HuH-7.5 (cell line): Measurements from ENCODE around the gene GPR162.

Experiments used
- DNase-seq: peaks from one replicate; pipeline ENCODE4 v3.0.0; 2011; ENCODE audit warnings: low spot score

Gene GPR162, protein sequence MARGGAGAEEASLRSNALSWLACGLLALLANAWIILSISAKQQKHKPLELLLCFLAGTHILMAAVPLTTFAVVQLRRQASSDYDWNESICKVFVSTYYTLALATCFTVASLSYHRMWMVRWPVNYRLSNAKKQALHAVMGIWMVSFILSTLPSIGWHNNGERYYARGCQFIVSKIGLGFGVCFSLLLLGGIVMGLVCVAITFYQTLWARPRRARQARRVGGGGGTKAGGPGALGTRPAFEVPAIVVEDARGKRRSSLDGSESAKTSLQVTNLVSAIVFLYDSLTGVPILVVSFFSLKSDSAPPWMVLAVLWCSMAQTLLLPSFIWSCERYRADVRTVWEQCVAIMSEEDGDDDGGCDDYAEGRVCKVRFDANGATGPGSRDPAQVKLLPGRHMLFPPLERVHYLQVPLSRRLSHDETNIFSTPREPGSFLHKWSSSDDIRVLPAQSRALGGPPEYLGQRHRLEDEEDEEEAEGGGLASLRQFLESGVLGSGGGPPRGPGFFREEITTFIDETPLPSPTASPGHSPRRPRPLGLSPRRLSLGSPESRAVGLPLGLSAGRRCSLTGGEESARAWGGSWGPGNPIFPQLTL

DNA sequence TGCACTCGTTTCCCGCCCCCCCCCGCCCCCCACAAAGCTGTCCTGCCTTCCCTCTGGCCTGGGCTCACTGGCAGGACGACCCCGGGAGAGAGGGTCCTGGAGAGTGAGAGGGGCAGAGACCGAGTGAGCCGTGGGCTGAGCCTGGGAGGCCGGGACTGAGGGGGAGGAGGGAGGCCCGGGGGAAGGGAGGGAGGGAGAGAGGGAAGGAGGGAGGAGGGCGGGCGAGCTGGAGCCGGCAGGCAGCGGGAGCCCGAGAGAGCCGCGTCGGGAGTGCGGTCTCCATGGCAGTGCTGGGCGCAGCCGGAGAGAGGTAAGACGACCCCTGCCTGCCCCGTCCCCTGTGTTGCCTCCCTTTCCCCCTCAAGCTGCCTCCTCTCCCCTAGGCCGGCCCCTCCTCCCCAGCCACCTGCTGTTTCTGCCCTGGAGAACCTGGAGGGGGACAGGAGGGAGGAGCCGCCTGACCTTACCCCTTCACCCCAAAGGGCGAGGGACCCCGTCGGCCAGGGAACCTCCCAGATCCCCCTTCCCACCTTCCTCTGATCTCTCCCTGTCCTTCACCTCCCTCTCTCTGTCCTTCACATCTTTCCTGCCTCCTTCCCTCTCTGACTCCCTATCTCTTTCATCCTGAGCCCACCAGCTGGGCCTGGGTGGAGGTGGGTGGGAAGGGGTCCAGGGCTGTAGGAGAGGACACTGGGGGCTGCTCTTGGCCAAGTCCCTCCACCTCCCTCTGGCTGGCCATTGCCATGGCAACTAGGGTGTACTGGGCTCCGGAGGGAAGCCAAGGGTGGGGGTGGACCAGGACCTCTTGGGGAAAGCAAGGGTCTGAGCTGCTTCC, at the start of gene GPR162:
Gene GPR162 (plus strand): TSS at position 231 of the 835 bp plus-strand sequence. CDS start 2,078 bp downstream, outside the sequence.
- peak; percentile 78 for DNase-seq

DNA sequence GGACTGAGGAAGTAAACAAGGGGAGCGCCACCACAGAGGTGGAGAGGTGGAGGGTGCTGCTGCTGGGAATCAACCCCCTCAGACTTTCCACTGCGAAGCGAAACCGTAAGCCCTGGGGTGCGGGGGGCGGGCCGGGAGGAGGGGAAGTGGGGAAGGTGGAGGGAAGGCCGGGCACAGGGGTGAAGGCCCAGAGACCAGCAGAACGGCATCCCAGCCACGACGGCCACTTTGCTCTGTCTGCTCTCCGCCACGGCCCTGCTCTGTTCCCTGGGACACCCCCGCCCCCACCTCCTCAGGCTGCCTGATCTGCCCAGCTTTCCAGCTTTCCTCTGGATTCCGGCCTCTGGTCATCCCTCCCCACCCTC, 49.3 kb upstream of the GPR162 start, which contains the start of gene LAG3:
Gene LAG3 (plus strand): TSS at position 190 of the 365 bp plus-strand sequence. CDS start 333 bp downstream, outside the sequence.
- DNase-seq: peak; percentile 66

DNA sequence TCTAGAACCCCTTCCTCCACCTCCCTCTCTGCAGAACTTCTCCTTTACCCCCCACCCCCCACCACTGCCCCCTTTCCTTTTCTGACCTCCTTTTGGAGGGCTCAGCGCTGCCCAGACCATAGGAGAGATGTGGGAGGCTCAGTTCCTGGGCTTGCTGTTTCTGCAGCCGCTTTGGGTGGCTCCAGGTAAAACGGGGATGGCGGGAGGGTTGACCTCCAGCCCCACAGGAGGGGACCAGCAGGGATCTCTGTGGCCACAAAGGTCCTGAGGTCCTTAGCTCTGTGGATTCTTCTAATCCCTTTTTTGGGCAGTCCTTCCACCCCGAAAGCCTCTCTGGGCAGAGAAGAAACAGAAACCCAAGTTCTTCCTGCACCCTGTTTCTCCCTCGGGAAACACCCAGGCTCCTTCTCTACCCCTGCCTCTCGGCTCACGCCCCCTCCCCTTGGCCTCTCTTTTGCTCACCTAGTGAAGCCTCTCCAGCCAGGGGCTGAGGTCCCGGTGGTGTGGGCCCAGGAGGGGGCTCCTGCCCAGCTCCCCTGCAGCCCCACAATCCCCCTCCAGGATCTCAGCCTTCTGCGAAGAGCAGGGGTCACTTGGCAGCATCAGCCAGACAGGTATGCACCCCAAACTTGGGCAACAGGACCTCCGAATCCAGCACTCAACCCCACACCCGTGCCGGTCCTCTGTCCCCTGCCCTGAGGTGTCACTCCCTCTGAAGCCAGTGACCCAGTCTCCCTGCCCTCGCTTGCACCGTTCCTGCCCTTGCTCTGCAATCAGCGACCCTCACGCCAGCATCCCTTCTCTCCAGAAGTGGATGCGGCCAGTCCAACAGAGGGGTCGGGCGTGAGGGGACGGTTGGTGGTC, 48.7 kb upstream of the GPR162 start:
- peak; percentile 43 for DNase-seq

DNA sequence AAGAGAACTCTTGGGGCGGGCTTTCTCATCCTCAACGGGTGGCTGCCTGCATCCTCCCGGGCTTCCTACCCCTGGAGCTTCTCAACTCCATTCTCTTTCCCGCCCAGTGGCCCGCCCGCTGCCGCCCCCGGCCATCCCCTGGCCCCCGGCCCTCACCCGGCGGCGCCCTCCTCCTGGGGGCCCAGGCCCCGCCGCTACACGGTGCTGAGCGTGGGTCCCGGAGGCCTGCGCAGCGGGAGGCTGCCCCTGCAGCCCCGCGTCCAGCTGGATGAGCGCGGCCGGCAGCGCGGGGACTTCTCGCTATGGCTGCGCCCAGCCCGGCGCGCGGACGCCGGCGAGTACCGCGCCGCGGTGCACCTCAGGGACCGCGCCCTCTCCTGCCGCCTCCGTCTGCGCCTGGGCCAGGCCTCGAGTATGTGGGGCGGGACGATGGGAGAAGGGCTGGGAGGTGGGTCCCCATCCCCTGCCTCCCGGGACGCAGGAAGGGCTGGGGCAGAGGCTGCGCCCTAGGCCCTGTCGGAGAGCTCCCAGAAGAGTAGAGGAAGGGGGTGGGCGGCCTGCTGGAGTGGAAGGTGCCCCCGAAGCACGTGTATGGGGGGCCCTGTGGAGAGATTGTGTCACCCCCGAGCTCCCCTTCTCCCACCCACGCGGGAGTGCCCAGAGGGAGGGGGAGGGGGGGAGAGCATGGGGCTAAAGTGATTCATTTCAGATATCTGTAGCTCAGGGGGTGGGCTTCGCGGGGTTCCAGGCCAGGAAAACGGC, 47.9 kb upstream of the GPR162 start:
- DNase-seq: peak; percentile 20

DNA sequence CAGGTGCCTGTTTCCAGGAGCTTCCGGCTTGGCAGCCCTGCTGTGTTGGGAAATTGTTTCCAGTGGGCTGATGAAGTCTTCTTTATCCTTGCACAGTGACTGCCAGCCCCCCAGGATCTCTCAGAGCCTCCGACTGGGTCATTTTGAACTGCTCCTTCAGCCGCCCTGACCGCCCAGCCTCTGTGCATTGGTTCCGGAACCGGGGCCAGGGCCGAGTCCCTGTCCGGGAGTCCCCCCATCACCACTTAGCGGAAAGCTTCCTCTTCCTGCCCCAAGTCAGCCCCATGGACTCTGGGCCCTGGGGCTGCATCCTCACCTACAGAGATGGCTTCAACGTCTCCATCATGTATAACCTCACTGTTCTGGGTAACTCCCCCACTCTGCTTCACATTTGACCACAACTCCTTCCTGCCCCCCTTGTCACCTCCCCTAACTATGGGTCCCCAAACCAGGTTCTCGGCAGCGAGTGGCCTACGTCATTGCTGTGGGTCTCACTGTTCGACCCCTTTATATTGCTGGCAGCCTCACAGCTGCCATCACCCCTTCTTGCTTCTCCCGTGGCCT, 47.0 kb upstream of the GPR162 start:
- DNase-seq: peak; percentile 12

DNA sequence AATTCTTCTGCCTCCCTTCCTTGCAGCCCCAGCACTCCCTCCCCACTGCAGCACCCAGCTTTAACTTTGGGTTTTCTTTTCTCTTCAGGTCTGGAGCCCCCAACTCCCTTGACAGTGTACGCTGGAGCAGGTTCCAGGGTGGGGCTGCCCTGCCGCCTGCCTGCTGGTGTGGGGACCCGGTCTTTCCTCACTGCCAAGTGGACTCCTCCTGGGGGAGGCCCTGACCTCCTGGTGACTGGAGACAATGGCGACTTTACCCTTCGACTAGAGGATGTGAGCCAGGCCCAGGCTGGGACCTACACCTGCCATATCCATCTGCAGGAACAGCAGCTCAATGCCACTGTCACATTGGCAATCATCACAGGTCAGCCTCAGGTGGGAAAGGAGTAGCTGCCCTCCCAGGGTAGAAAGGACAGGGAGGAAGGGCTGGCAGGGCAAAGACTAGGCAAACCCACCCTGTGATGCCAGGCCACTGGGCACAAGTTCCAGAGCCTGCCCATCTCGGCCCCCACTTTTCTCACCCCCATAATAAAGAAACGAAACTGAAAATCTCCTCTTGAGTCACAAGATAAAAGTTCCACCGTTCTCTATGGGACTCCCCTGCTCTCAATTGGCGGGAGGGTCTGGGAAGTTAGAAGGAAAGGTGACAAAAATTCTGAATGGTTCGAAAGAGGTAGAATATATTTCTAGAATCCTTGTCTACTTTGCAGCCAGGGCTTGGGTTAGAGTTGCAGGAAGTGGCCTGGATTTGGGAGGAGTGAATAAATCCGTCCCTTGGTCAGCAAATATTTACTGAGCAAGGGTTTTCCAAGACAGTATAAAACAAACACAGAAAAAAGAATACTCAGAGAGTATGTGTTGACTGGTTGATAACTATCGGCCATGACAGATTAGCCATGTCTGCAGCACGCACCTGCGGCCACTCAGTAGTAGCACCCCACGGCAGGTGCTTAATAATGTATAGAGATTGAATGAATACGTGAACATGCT, 46.1 kb upstream of the GPR162 start:
- peak; percentile 24 for DNase-seq

DNA sequence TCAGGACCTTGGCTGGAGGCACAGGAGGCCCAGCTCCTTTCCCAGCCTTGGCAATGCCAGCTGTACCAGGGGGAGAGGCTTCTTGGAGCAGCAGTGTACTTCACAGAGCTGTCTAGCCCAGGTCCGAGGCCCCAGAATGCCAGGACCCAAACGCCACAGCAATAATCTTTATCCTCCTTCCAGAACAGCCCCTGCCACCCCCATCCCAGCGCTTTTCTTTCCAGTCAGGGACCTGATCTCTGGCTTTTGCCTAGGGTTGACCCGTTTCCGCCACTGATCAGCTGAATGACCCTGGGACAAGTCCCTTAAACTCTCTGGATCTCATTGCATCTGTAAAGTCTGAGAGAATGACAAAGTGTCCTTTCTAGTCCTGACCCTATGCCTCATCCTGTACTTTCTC, 44.2 kb upstream of the GPR162 start:
- DNase-seq: peak; percentile 1

DNA sequence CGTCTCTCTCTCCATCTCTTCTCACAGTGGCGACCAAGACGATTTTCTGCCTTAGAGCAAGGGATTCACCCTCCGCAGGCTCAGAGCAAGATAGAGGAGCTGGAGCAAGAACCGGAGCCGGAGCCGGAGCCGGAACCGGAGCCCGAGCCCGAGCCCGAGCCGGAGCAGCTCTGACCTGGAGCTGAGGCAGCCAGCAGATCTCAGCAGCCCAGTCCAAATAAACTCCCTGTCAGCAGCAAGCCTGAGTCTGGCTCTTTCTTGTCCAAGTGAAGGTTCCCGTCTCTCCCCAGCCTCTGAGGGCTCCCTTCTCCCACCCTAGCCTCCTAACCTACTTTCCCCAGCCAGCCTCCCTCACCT, 43.4 kb upstream of the GPR162 start:
- DNase-seq: peak; percentile 20

DNA sequence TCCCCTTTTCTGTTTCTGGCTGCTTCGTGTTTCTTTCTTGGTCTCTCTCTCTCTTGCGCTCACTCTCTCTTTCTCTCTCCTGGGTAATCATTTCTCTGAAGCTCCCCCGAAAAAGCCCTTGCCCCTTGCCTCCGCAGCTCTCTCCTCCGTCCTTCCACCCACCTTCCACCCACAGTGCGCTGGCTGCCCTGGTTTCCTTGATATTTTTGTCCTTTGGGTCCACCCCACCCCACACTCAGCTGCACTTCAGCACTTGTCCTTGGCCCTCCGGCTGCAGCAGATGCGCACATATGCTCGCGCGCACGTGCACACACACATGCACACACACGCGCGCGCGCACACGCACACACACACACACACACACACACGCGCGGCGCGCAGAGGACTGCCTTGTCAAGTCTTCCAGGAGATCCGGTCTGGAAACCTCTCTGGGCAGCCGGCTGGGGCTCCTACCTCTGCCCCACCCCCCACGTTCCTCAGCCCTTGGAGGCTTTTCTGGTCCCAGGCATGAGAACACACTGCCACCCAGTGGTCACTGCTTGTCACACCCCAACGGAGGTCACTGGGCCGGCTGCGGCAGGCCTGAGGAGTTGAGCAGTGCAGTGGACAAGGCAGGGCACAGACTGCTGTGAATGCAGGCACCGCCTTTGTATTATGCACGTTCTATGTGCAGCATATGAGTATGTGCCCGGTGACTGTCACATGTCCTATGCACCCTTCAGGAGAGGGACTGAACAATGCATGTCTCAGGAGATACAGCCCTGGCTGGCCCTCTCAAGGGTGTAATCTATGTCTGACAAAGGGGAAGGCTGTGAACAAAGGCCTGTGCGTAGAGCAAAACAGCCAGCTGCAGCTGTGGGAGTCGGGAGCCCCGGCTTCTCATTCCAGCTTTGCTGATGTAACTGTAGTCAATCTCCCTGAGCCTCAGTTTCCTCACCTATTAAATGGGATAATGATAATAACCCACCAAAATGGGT, 42.8 kb upstream of the GPR162 start:
- DNase-seq: peak; percentile 94

DNA sequence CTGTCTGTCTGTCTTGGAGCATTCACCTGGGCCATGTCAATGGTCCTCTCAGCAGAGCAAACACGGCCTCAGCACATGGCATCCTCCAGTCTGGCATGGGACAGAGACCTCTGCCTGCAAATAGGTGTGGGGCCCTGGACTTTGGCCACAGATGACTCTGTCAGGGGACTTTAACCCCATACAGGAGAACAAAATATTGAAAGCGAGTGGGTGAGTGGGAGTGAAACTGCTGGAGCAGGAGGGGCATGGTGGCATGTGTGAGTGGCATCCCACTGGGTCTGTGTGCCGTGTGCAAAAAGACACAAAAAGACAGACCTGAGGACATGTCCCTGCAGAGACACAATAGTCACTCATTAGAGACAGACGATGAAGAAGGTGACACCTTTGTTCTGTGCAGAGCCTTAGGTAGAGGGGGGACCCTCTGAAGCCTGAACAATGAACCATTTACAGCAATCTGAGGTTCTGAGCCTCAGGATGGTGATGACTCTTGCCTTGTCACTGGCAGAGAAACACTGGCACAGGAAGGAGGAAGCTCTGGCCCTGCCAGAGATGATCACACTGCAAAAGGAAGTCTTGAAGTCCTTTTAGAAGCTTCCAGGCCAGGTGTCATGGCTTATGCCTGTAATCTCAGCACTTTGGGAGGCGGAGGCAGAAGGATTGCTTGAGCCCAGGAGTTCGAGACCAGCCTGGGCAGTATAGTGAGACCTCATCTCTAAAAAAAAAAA, 41.8 kb upstream of the GPR162 start:
- DNase-seq: peak; percentile 23

DNA sequence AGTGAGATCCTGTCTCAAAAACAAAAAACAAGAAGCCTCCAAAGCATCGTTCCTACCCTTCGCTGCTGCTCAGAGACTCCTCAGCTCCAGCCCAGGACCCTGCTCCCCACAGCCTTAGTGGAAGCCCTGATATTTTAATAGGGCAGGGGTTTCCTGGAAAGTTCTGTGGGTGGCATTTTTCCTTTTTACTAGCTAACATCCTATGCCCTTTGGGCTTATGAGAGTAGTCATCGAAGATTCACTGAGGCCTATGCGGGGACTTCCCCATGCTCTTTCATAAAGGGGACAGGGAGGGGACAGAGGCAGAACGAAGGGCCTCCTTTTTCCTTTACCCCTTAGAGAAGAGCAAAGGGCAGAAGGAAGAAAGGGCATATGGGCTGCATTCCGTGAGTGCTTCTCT, 41.0 kb upstream of the GPR162 start:
- DNase-seq: no peak

DNA sequence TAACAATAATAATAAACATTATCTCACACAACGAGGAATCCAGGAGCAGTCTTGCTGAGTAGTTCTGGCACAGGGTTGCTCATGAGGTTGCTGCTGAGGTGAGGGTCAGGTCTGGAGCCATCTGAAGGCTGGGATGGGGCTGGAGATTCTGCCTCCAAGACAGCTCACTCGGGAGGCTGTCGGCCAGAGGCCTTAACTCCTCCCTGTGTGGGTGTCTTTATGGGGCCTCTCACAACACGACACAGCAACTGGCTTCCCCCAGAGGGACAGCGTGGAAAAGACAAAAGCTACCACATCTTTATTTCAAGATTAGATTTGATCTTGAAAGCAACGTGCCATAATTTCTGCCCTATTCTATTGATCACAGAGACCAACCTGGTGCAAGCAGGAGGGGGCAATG, 39.5 kb upstream of the GPR162 start:
- DNase-seq: no peak

DNA sequence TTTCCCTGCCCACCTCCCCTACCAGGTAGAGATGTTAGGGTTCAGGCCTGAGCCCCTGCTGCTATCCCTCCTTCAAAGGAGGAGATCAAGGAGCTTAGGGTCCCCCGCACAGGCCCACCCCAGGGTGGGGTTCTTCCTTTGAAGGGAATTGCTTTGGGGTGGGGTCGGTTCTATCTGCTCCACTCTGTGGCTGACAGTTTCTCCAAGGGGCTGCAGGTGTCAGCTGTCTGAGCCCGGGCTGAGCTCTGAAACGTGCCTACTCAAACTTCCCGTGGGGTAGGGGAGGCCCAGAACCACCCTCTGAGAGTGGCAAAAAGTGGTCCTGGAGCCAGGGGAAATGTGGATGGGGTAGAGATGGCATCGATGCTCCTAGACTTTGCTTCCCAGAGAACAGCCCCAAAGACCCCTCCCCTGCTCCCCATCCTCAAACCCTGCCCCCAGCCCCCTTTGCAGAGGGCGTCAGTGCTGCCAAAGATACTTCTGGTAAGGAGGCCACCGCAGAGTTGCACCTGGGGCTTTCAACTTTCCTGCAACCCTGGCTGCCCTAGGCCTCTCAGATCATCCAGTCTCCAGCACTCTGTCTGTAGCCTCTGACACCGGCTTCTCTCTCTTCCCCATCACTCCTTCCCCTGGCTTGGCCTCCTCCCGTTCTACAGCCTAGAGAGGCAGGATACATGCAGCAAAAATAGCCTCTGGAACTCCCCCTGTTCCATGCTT, 38.6 kb upstream of the GPR162 start:
- DNase-seq: no peak

DNA sequence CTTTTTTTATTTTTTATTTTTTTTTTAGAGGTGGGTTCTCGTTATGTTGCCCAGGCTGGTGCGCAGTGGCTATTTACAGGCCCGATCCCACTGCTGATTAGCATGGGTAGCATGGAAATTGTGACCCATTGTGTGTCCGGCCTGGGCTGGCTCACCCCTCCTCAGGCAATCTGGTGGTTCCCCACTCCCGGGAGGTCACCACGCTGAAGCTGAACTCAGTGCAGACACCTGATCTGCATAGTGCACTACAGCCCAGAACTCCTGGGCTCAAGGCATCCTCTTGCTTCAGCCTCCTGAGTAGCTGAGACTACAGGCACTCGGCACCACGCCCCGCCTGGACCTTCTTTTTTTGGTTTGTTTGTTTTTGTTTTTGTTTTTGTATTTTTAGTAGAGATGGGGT, 37.8 kb upstream of the GPR162 start:
- no peak for DNase-seq

DNA sequence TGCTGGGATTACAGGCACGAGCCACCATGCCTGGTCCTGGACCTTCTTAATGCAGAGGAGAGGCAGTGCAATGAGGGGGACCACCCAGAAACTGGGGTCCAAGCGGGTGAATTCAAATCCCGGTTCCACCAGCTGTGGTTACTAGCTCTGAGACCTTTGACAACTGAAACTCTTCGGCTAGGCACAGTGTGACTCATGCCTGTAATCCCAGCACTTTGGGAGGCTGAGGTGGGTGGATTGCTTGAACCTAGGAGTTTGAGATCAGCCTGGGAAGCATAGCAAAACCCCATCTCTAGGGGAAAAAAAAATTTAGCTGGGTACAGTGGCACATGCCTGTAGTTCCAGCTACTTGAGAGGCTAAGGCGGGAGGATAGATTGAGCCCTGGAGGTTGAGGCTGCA, 37.3 kb upstream of the GPR162 start:
- no peak for DNase-seq

DNA sequence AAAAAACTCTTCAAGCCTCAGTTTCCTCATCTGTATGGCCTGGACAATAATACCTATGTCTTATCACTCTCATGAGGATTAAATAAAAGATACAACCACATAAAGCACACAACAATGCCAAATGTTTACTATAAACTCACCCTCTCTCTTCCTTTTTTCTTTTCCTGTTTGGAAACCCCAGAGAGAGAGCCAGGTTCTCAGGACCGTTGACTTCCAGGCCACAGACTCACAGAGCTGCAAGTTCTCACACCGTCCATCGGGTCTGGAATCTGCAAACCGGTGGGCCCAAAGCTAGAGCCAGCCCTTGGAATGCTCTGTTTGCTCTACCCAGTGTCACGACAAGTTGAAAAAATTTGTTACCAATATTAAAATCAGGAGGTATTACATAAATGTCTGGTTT, 36.9 kb upstream of the GPR162 start:
- no peak for DNase-seq
